Subcutaneous abdominal adipose tissue (tissue), 5 donors: ENCODE measurements around the gene CEMP1.
A peak's percentile ranks its signal among the peaks of the same experiment; 100 is the strongest.

ENCODE experiments used
- H3K27ac ChIP-seq: one replicate; pipeline ENCODE4 v1.7.0; 2013; ENCODE audit warnings: low read depth, mild to moderate bottlenecking, inconsistent platforms, low read length, moderate library complexity
- H3K27me3 ChIP-seq, 5 donors: one replicate each; pipeline ENCODE4 v1.7.0; 2013; ENCODE audit warnings: low read length in 5 of 5, inconsistent platforms in 1 of 5; ENCODE audit not compliant: control insufficient read depth in 5 of 5, insufficient read depth in 4 of 5
- H3K36me3 ChIP-seq, 5 donors: one replicate each; pipeline ENCODE4 v1.7.0; 2013; ENCODE audit warnings: low read length in 5 of 5; ENCODE audit not compliant: control insufficient read depth in 5 of 5, insufficient read depth in 5 of 5
- H3K4me1 ChIP-seq, 5 donors: one replicate each; pipeline ENCODE4 v1.7.0; 2013; ENCODE audit warnings: low read length in 5 of 5, mild to moderate bottlenecking in 3 of 5, moderate library complexity in 1 of 5; ENCODE audit not compliant: control insufficient read depth in 5 of 5, insufficient read depth in 5 of 5
- H3K4me3 ChIP-seq, 5 donors: one replicate each; pipeline ENCODE4 v1.7.0; 2013; ENCODE audit warnings: low read length in 5 of 5, low read depth in 1 of 5
- H3K9ac ChIP-seq, 5 donors: one replicate each; pipeline ENCODE4 v1.7.0; 2013; ENCODE audit warnings: low read length in 5 of 5, mild to moderate bottlenecking in 4 of 5, moderate library complexity in 3 of 5
- H3K9me3 ChIP-seq, 5 donors: one replicate each; pipeline ENCODE4 v1.7.0; 2013; ENCODE audit warnings: low read length in 5 of 5; ENCODE audit not compliant: control insufficient read depth in 5 of 5
- donor health status: healthy.
- donor health status: healthy.
- donor health status: healthy.
- donor health status: healthy.
- donor health status: healthy.

Gene CEMP1

DNA sequence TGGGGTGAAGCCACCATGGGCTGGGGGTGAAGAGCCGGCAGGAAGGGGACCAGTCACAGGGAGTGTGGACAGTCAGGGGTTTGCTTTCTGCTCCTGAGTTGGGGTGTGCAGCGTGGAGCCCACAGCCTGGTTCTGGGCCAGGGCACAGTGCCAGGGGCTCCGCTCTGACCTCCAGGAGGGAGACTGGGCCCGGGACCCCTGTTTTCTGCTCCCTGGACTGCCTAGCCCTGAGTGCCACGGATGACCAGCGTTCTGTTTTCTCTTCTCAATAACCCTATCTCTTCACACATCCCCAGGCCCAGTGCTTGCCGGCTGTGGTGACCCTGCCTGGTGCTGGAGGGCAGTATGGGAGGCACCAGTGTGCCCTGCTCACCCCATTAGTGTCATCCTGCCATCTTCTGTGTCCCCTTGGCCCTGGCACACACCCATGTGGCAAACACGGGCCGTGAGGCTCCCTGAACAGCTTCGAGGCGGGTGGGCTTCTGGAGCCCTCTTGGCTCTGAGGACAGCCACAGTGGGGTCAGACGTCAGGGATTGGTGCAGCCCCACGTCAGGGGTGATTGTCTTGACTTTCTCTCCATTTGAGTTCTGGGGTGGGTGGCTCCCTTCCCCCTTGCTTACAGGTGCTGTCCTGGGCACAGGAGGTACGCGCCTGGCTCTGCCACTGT, 1.1 kb downstream of the CEMP1 start:
- H3K36me3 ChIP-seq = peaks cover 0 to 49% (median 34%) of the 10 kb centered on the region in 5 donors
- H3K27me3 ChIP-seq = no peaks in the 10 kb centered on the region
- peak overlapping the region in 1 of 5 donors; percentile 23 for H3K9ac ChIP-seq
- no peaks in the 10 kb centered on the region for H3K9me3 ChIP-seq
- H3K4me3 ChIP-seq = no peak overlapping the region
- peaks cover 0 to 24% (median 17%) of the 10 kb centered on the region in 5 donors for H3K4me1 ChIP-seq
- H3K27ac ChIP-seq = no peak overlapping the region

DNA sequence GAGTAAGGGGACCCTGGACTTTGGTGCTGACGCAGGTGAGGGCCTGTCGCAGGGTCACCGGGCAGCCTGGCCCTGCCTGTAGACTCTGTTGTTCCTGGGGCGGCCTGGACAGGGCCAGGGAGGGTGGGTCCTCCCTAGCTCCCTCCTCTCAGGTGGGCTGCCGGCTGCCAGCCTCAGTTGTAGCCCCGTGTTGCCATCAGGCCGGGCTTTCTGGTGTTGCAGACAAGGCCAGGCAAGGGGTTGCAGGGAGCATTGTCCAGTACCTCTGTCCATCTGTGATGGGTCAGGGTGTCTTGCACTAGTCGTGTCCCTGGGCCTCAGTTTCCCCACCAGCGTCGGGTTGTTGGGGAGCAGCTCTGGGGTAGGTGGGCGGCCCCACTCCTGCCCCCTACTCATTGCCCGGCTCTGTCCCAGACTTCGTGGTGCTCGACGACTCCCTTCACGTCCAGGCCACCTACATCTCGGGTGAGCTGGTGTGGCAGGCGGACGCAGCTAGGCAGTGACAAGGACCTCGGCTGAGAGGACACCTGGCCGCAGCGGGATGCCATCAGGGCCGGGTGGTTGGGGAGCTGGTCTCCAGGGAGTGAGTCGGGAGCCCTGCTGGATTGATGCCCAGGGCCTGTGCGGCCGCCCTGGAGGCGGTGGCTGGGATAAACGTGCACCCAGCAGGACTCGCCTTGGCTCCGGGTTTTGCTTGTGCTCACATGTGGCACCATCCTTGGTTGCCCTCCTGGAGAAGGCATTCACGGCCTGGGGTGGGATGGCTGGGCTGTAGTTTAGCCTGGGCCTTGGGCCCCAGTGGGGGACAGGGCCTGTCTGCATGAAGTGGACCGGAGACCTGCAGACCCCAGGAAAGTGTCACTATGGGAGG, 1.9 kb downstream of the CEMP1 start:
- no peaks in the 10 kb centered on the region for H3K9me3 ChIP-seq
- H3K36me3 ChIP-seq = peaks cover 0 to 56% (median 41%) of the 10 kb centered on the region in 5 donors
- H3K27me3 ChIP-seq = no peaks in the 10 kb centered on the region
- no peak overlapping the region for H3K9ac ChIP-seq
- no peak overlapping the region for H3K4me3 ChIP-seq
- H3K4me1 ChIP-seq = peaks cover 0 to 21% (median 17%) of the 10 kb centered on the region in 5 donors
- H3K27ac ChIP-seq = no peak overlapping the region

DNA sequence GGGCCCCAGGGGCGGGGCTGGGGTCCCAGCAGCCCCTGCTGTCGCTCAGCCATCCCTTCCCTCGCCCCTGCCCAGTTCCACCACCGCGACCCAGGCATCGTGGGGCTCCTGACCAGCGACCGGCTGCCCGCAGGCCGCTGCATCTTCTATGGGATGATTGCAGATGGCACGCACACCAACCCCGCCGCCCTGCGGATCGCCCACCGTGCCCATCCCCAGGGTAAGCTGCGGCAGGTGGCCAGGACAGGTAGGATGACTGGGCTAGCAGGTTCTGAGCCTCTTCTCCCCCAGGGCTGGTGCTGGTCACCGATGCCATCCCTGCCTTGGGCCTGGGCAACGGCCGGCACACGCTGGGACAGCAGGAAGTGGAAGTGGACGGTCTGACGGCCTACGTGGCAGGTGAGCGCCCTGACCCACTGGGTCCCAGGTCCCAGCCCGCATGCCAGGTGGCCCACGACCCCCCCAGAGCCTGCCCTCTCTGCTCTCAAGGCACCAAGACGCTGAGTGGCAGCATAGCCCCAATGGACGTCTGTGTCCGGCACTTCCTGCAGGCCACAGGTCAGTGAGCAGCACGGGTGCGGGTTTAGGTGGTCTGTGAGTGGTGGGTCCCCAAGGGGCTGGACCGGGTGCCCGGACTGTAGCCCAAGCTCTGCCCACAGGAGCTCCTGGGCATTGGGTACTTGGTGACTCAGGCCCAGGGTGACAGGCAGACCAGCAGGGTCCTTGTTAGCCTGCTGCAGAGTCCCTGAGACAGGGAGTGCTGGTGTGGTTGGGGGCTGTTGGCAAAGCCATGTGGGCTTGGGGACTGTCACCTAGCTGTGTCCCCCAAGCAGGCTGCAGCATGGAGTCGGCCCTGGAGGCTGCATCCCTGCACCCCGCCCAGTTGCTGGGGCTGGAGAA, 2.8 kb downstream of the CEMP1 start:
- Histone ChIP-seq H3K9ac (no peak overlapping the region), H3K27me3 (no peaks in the 10 kb centered on the region), H3K4me3 (no peak overlapping the region), H3K9me3 (no peaks in the 10 kb centered on the region), H3K27ac (no peak overlapping the region), H3K4me1 (peaks cover 0 to 21% (median 17%) of the 10 kb centered on the region in 5 donors), H3K36me3 (peaks cover 0 to 65% (median 49%) of the 10 kb centered on the region in 5 donors)

DNA sequence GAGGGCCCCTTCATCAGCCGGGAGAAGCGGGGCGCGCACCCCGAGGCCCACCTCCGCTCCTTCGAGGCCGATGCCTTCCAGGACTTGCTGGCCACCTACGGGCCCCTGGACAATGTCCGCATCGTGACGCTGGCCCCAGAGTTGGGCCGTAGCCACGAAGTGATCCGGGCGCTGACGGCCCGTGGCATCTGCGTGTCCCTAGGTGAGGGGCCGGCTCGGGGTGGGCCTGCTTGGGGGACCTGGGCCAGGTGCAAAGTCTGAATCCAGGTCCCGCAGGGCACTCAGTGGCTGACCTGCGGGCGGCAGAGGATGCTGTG, 3.5 kb downstream of the CEMP1 start:
- H3K36me3 ChIP-seq = peaks cover 0 to 69% (median 55%) of the 10 kb centered on the region in 5 donors
- no peak overlapping the region for H3K9ac ChIP-seq
- H3K4me1 ChIP-seq = peaks cover 0 to 19% (median 13%) of the 10 kb centered on the region in 5 donors
- no peaks in the 10 kb centered on the region for H3K27me3 ChIP-seq
- no peaks in the 10 kb centered on the region for H3K9me3 ChIP-seq
- no peak overlapping the region for H3K27ac ChIP-seq
- H3K4me3 ChIP-seq = no peak overlapping the region

DNA sequence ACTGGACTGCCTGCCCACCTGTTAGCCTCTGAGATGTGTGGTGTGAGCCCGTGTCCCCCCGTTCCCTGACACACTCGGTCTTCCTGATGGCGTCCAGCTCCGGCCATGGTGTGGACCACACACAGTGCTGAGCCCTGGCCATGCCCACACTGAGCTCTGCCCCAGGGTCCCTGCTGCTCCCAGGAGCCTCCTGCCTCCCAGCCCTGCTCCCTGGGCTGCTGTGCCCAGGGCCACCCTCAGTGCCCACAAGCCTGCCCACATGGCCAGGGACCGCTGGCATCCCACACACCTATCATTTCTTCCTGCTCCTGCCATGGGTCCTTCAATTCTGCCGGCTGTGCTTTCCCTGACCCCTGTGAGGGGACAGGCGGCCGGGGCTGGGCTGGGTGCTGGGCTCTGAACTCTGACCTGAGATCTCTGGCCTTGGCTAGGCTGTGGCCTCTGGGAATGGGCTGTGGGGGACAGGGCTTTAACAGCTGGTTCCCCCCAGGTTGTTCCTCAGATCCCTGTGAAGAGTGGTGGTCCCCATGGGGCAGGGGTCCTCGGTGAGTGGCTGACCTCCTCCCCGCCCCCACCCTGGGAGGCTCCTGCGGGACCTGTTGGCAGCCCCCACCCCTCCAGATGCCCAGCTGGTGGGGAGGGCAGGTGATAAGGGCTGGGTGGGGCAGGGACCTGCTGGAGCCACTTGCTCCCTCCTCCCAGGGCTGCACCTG, 4.0 kb downstream of the CEMP1 start:
- no peaks in the 10 kb centered on the region for H3K9me3 ChIP-seq
- no peak overlapping the region for H3K27ac ChIP-seq
- no peaks in the 10 kb centered on the region for H3K27me3 ChIP-seq
- peaks cover 0 to 69% (median 55%) of the 10 kb centered on the region in 5 donors for H3K36me3 ChIP-seq
- peaks cover 0 to 14% (median 9%) of the 10 kb centered on the region in 5 donors for H3K4me1 ChIP-seq
- H3K4me3 ChIP-seq = no peak overlapping the region
- H3K9ac ChIP-seq = no peak overlapping the region

DNA sequence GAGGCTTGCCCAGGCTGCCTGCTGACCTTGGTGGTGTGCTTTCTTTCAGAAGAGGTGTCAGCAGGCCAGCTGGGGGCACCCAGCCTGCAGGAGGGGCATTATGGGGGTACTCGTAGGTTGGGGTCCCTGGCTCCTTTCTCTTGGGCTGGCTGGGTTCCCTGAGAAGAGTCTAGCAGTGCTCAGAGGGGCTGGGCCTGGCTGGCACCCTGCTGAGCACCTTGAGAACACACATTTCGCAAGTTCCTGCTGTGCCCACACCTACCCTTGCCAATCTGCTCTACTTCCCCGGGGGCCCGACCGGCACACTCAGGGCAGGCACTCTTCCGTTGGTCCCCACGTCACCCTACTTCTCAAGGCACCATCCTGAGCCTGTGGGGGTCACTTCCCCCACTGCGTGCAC, 5.1 kb downstream of the CEMP1 start:
- Histone ChIP-seq H3K9me3 (no peaks in the 10 kb centered on the region), H3K27me3 (no peaks in the 10 kb centered on the region), H3K4me1 (peaks cover 2 to 10% (median 7%) of the 10 kb centered on the region in 5 donors), H3K9ac (no peak overlapping the region), H3K4me3 (no peak overlapping the region), H3K36me3 (peaks cover 0 to 72% (median 57%) of the 10 kb centered on the region in 5 donors), H3K27ac (no peak overlapping the region)

DNA sequence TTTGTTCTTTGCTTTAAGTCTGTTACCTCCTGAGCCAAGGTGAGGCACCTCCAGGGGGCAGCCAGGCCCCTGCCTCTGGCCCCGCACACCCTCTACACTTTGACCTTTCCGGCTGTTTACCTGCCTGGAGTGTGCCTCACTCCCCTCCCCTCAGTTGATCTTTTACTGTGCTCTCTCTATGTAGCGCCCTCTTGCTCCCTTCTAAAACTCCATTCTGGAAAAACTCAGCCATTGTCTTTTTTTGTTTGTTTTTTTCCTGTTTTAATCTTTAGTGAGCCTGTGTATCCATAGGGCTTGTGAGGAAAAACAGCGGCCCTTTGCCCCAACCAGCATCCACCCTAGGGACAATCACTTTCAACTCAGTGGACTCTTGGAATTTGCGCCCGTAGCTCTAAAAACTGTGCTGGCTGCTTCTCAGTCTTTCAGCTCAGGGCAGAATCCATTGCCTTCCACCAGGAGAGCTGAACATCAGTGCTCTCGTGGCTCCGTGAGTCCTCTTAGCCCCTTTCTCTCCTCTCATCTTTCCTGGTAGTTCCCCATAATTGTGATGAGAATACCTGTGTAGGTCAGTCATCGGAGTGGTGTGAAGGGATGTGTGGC, 6.8 kb downstream of the CEMP1 start:
- peak overlapping the region in 1 of 5 donors; percentile 19 for H3K9ac ChIP-seq
- no peaks in the 10 kb centered on the region for H3K27me3 ChIP-seq
- peaks cover 0 to 60% (median 51%) of the 10 kb centered on the region in 5 donors for H3K36me3 ChIP-seq
- H3K27ac ChIP-seq = no peak overlapping the region
- no peak overlapping the region for H3K4me3 ChIP-seq
- H3K9me3 ChIP-seq = no peaks in the 10 kb centered on the region
- peaks cover 6 to 15% (median 13%) of the 10 kb centered on the region in 5 donors for H3K4me1 ChIP-seq

DNA sequence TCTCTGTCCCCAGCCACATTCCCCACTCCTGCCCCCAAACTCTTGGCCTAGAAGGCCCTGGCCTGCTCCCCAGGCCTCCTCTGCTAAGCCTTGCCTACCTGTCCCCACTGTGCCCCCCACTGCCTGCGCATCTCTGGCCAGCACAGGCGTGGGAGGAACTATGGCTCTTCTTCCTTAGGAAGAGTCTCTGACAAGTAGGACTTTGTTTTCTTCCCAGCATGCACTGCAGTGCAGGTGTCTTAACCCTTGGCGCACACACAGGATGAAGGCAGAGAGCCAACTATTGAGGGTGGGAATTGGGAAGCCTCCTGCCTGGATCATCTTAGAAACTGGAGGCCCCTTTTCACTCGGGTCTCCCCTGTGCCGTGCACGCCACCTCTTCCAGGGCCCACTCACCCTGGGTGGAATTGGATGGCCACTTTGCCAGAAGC, 7.4 kb downstream of the CEMP1 start:
- no peak overlapping the region for H3K27ac ChIP-seq
- H3K36me3 ChIP-seq = peaks cover 0 to 60% (median 48%) of the 10 kb centered on the region in 5 donors
- no peaks in the 10 kb centered on the region for H3K9me3 ChIP-seq
- H3K4me3 ChIP-seq = no peak overlapping the region
- no peak overlapping the region for H3K9ac ChIP-seq
- no peaks in the 10 kb centered on the region for H3K27me3 ChIP-seq
- H3K4me1 ChIP-seq = peaks cover 6 to 21% (median 19%) of the 10 kb centered on the region in 5 donors
